ENCODE data around the gene PLD5. TPM values are rescaled to one million over a fixed set of nuclear protein-coding genes. Genes with fewer than 3 reads are reported as not detected.

PLD5 gene
- total RNA-seq: under 1 TPM in 1 of 2 experiments, not detected in 1; 0.22 TPM
- polyA plus RNA-seq: not detected
- total RNA-seq: 0 reads per million in 6 experiments

DNA sequence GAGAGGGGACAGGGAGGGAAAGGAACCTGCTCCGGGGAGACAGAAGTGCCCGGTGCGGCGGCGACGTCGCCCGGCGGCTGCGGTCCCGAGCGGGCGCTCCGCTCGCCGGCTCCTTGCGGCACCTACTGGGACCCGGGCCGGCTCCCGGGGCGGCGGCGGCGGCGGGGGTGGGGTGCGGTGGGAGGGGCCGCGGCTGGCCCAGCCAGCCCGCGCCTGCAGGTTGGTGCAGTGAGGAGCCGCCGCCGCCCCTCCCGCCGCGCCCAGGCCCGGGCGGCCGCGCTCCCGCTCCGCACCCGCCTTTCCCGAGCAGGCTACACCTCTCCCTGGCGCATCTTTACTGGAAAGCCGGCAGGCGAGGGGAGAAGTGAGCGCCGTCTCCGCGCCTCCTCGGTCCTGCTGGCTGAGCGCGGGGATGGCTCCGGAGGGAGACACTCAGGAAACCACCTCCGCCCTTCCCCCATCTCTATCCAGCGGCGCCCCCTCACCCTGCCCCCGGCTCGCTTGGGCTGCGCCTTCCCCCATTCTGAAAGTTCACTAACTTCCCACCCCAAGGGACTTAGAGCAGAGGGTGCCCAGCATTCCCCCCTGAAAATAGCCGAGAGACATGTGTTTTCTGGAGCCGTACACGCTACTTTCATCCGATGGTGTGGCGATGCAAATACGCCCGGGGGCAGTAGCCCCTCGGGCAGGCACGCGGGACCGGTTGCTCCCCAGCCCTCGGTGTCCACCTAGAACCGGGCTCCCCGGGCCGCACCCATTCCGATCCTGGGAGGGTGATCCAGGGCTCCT, at the start of gene PLD5:
Gene PLD5 (minus strand): TSS at position 127 of the 789 bp plus-strand sequence.
- Mint-ChIP-seq H3K27ac (peak within 1 kb of the TSS in 2 of 10 donors; percentile 21 to 30), H3K4me1 (peaks cover 1 to 18% (median 14%) of the 10 kb centered on the region in 4 donors), H3K4me3 (peak within 1 kb of the TSS; percentile 27 to 81 (median 61)), H3K36me3 (peaks cover 0 to 4% (median 3%) of the 10 kb centered on the region in 3 donors), H3K9me3 (peaks cover 0 to 2% (median 0%) of the 10 kb centered on the region in 9 donors), H3K27me3 (peaks cover 25 to 64% (median 46%) of the 10 kb centered on the region in 5 donors)
- no peak for ATAC-seq
- no peak for DNase-seq
- POLR2A ChIA-PET: no interaction called here

DNA sequence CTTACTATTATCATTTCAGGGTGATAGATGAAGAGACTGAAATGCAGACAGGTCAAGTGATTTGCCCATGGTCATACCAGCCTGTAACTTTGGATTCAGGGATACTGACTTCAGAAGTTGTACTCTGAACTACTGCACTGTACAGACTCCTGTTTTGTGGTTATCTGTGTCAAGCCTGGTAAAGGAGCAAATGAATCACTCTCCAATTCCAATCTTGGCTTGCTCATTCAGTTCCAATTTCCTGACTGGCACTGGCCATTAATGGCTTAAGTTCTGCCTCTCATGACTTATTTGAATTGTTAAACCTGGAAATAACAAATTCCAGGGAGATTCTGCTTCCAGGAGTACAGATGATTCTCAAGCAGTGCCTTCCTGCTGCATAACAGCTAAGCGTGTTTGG, 45.4 kb upstream of the PLD5 start:
- Mint-ChIP-seq H3K9me3 (peaks cover 0 to 12% (median 4%) of the 10 kb centered on the region in 9 donors), H3K4me3 (no peak overlapping the region), H3K27me3 (peaks cover 0 to 8% (median 2%) of the 10 kb centered on the region in 5 donors), H3K4me1 (no peaks in the 10 kb centered on the region), H3K36me3 (no peaks in the 10 kb centered on the region), H3K27ac (no peak overlapping the region)
- DNase-seq: no peak
- ATAC-seq: no peak
- POLR2A ChIA-PET: no interaction called here

DNA sequence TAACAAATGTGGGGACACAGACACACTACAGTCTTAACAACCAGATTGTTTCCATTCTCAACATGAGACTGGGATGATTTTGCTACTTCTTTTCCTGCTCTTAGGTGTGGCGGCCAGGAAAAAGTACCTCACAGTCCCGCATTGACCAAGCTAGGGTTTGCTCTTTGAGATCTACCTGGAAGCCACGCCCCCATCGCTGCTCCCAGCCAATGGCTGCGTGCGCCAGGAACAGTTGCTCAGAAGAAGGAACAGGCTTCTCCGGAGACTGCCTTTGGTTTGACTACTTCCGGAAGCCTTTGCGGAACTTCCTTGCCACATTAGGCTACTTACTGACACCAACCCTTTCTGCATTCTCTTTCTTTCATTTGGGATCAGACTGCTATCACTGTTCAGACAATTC, 44.2 kb upstream of the PLD5 start:
- H3K27me3 Mint-ChIP-seq: peaks cover 0 to 8% (median 0%) of the 10 kb centered on the region in 5 donors
- no peak overlapping the region for H3K4me3 Mint-ChIP-seq
- H3K4me1 Mint-ChIP-seq: no peaks in the 10 kb centered on the region
- no peaks in the 10 kb centered on the region for H3K36me3 Mint-ChIP-seq
- H3K27ac Mint-ChIP-seq: no peak overlapping the region
- POLR2A ChIA-PET: no interaction called here
- ATAC-seq: no peak
- peaks cover 0 to 12% (median 4%) of the 10 kb centered on the region in 9 donors for H3K9me3 Mint-ChIP-seq
- no peak for DNase-seq

DNA sequence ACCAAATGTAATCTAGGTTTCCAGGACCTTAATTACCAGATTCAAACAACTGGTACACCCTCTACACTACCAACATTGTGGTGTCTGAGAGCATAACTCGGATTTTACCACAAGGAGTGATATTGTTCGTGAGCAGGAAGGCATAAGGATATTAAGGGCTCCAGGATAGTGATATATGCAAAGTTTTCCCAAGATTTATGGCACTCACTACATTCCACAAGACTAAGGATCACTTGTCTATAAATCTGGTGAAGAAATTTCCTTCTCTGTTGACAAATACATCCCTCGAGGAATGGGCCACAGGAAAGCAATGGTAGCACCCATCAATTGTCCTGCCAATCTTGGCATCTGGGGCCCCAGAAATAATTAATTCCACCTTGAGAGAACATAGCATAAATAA, 43.1 kb upstream of the PLD5 start:
- H3K27ac Mint-ChIP-seq: no peak overlapping the region
- POLR2A ChIA-PET: no interaction called here
- DNase-seq: no peak

DNA sequence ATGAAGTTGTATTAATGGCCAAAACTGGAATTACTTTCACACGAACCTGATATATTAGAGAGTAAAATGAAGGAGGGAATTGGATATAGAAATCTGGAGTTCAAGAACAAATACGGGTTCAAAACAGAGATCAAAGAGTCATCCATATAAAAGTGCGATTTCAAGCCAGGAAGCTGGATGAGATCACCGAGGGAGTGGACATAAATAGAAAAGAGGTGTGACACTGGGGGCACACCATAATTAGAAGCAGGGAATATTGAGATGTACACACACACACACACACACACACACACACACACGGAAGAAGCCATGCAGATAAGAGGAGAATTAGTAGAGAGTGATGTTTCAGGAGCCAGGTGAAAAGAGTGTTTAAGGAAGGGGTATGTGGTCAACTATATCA, 32.3 kb upstream of the PLD5 start:
- POLR2A ChIA-PET: no interaction called here
- Mint-ChIP-seq H3K27me3 (peaks cover 9 to 26% (median 11%) of the 10 kb centered on the region in 5 donors), H3K36me3 (no peaks in the 10 kb centered on the region), H3K4me3 (no peak overlapping the region), H3K27ac (no peak overlapping the region), H3K9me3 (peaks cover 0 to 4% (median 0%) of the 10 kb centered on the region in 9 donors), H3K4me1 (no peaks in the 10 kb centered on the region)
- DNase-seq: no peak
- ATAC-seq: no peak

More for the DNA sequence above, 43.1 kb upstream of the PLD5 start:
- no peaks in the 10 kb centered on the region for H3K36me3 Mint-ChIP-seq
- peaks cover 0 to 9% (median 4%) of the 10 kb centered on the region in 9 donors for H3K9me3 Mint-ChIP-seq
- no peak overlapping the region for H3K4me3 Mint-ChIP-seq
- H3K27me3 Mint-ChIP-seq: peaks cover 0 to 6% (median 0%) of the 10 kb centered on the region in 5 donors
- ATAC-seq: no peak
- H3K4me1 Mint-ChIP-seq: no peaks in the 10 kb centered on the region

DNA sequence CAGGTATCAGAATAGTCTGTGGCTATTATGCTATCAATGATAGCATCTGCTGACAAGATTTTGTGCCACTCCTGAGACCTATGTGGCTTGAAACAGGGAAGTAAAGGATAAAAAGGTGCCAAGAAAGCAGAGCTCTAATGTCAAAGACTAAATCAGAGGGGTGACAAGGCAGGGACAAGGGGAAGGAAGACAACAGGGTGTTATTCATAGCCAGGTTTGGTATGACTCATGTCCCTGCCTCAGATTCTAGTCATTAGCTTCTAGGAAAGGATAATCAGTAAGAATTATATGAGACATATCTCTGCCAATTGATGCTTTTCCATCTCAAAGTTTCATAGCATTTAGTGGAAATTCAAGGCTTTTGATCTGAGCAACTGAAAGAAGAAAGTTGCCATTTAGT, 31.8 kb upstream of the PLD5 start:
- POLR2A ChIA-PET: no interaction called here
- H3K4me1 Mint-ChIP-seq: no peaks in the 10 kb centered on the region
- H3K27ac Mint-ChIP-seq: no peak overlapping the region
- peaks cover 9 to 26% (median 11%) of the 10 kb centered on the region in 5 donors for H3K27me3 Mint-ChIP-seq
- no peaks in the 10 kb centered on the region for H3K36me3 Mint-ChIP-seq
- no peak overlapping the region for H3K4me3 Mint-ChIP-seq
- ATAC-seq (no peak), DNase-seq (no peak)
- H3K9me3 Mint-ChIP-seq: peaks cover 0 to 4% (median 0%) of the 10 kb centered on the region in 9 donors

DNA sequence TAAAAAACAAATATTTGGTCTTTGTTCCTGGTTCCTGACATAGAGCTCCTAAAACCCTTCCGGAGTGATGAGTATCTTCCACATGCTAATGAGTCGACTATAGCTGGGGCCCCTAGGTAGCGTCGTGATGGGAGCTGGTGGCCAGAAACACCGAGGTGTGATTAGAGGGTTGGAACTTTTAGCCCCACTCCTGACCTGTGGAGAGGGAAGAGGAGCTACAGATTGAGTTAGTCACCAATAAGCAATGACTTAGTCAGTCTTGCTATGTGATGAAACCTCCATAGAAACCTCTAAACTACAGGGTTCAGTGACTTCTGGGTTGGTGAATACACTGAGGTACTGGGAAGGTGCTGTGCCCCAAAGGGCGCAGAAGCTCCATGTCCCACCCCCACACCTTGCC, 30.1 kb upstream of the PLD5 start:
- Mint-ChIP-seq H3K4me1 (no peaks in the 10 kb centered on the region), H3K9me3 (peaks cover 0 to 4% (median 0%) of the 10 kb centered on the region in 9 donors), H3K27me3 (peaks cover 9 to 26% (median 11%) of the 10 kb centered on the region in 5 donors), H3K27ac (no peak overlapping the region), H3K36me3 (no peaks in the 10 kb centered on the region), H3K4me3 (no peak overlapping the region)
- ATAC-seq (no peak), DNase-seq (no peak)
- POLR2A ChIA-PET: no interaction called here

DNA sequence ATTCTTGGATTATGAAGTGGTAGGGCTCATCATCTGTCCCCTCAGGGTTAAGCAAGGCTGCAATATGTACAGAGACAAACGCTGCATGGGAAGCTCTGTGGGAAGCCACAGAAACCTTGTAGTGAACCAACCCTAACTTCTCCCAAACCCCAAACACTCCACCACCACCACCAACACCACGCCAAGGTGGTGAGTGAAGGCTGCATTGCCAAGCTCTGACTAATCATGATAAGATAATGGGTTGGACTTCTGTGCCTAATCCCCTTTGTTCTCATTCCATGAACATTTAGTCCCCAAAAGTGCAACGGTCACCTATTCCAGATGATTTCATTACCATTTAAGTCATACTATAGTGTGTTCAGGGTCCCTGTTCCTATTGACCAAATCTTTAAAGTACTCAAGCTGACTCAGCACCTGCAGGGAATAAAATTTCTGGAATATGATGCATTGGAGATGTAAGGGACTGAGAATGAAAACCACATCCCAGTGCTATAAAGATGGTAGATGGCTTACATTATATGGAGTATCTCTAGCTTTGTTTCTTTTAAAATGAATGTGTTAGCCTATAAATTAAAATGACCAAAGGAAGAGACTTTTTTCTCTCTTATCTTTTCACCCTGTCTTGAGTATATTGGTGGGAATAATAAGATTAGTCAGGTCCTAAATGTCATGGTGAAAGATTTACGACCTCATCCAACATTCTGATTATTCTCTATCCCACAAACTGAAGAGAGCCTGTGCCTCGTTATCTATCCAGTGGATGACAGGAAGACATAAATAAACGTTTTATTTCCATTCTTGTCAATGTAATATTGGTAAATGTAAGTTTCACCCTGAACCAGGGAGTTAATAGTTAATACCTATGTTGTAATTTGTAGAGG, 22.6 kb upstream of the PLD5 start:
- Mint-ChIP-seq H3K27ac (no peak overlapping the region), H3K36me3 (no peaks in the 10 kb centered on the region), H3K27me3 (peaks cover 0 to 7% (median 6%) of the 10 kb centered on the region in 5 donors), H3K4me1 (no peaks in the 10 kb centered on the region), H3K4me3 (no peak overlapping the region), H3K9me3 (peaks cover 0 to 4% (median 0%) of the 10 kb centered on the region in 9 donors)
- POLR2A ChIA-PET: no interaction called here
- ATAC-seq (no peak), DNase-seq (no peak)

DNA sequence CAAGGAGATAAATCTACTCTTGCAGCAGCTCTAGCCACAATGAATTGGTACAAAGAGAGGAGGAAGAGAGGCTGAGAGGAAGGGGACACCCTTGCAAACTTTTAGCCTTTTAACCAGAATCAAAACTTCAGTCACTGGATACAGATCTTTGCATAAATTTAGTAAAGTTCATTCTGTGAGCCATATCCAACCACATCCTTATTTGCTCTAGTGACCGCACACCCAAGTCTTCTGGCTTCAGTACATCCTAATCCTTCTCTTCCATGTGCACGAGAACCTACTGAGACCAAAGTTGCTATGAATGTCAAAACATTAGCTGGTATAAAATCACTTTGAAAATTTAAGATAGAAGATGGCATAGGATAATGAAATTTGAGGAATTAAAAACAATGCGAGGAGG, 21.9 kb upstream of the PLD5 start:
- no peaks in the 10 kb centered on the region for H3K36me3 Mint-ChIP-seq
- no peak for ATAC-seq
- POLR2A ChIA-PET: no interaction called here
- peaks cover 0 to 4% (median 0%) of the 10 kb centered on the region in 9 donors for H3K9me3 Mint-ChIP-seq
- H3K27me3 Mint-ChIP-seq: peaks cover 0 to 8% (median 6%) of the 10 kb centered on the region in 5 donors
- no peak overlapping the region for H3K4me3 Mint-ChIP-seq
- DNase-seq: no peak
- H3K27ac Mint-ChIP-seq: no peak overlapping the region
- no peaks in the 10 kb centered on the region for H3K4me1 Mint-ChIP-seq

DNA sequence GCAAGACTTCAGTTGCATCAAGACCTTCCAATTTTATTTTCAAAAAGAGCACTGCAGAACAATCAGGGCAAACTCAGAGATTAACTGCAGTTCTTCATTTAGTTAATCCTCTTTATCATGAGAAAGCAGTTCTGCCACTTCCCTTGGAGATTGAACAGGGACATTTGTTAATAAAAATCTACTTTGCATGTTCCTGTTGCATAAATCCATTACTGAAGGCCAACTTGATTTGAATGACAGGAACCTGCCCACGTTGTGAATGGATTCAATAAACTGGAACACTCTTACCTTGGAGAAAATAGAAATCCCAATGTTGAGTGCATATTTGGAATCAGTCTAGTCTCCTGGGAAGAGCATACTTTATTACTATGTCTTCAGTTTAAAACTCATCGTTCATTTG, 19.6 kb upstream of the PLD5 start:
- Mint-ChIP-seq H3K27ac (no peak overlapping the region), H3K36me3 (no peaks in the 10 kb centered on the region), H3K27me3 (peaks cover 0 to 11% (median 6%) of the 10 kb centered on the region in 5 donors), H3K9me3 (peaks cover 0 to 4% (median 0%) of the 10 kb centered on the region in 9 donors), H3K4me3 (no peak overlapping the region), H3K4me1 (no peaks in the 10 kb centered on the region)
- POLR2A ChIA-PET: no interaction called here
- no peak for ATAC-seq
- no peak for DNase-seq

DNA sequence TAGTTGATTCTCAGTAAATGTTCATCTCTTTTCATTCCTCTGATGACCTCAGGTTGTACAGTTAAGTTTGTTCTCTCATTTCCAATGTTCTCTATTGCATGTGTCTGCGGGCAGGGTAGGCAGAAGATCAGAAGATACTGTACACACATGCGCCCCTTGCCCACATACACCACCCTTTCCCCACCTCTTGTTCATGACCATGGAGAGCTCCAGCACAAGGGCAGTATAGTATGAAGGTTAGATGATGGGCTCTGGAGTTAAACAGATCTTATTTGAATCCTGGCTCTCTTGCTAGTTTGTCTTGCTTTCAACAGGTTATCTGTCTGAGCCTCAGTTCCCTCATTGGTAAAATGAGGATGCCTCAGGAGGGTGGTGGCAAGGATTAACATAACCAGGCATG, 17.8 kb upstream of the PLD5 start:
- Mint-ChIP-seq H3K36me3 (no peaks in the 10 kb centered on the region), H3K27me3 (peaks cover 0 to 11% (median 7%) of the 10 kb centered on the region in 5 donors), H3K9me3 (peaks cover 0 to 4% (median 2%) of the 10 kb centered on the region in 9 donors), H3K4me1 (no peaks in the 10 kb centered on the region), H3K4me3 (no peak overlapping the region), H3K27ac (no peak overlapping the region)
- ATAC-seq (no peak), DNase-seq (no peak)
- POLR2A ChIA-PET: no interaction called here

DNA sequence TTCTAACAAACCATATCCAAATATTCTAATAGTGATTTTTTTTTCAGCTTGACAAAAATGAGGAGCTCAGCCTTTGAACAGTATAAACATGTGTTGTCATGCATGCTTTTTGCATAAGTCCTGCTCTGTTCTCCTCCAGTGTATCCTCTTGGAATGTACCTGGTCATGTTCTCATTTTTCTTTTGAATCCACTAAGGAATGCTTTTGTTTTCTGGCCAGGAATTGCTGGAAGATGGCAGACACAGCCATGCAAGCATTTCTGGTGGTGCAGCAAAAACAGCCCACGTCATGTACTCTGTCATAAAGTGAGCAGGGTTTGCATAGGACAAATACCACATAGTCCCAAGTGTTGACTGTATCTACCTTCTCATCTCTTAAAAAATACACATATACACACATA, 11.5 kb upstream of the PLD5 start:
- ATAC-seq (no peak), DNase-seq (no peak)
- peaks cover 1 to 22% (median 9%) of the 10 kb centered on the region in 5 donors for H3K27me3 Mint-ChIP-seq
- H3K27ac Mint-ChIP-seq: no peak overlapping the region
- no peak overlapping the region for H3K4me3 Mint-ChIP-seq
- POLR2A ChIA-PET: no interaction called here
- H3K36me3 Mint-ChIP-seq: no peaks in the 10 kb centered on the region
- H3K9me3 Mint-ChIP-seq: peaks cover 0 to 7% (median 0%) of the 10 kb centered on the region in 9 donors
- no peaks in the 10 kb centered on the region for H3K4me1 Mint-ChIP-seq

DNA sequence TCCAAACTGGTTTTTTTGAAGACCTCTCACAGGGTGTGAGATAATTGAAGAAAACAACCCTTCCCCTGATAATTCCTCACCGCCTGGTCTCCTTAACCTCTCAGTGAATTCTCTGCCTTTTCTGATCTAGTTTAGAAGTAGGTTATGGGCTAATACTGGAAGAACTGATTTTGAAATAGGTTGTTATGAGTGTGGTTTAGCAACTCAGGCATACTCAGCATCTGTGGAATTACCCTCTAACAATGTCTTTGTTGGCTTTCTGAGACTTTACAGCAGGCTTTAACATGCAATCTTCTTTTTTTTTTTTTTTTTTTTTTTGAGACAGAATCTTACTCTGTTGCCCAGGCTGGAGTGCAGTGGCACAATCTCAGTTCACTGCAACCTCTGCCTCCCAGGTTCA, 10.3 kb upstream of the PLD5 start:
- POLR2A ChIA-PET: no interaction called here
- H3K9me3 Mint-ChIP-seq: peaks cover 0 to 7% (median 0%) of the 10 kb centered on the region in 9 donors
- H3K4me3 Mint-ChIP-seq: no peak overlapping the region
- no peaks in the 10 kb centered on the region for H3K36me3 Mint-ChIP-seq
- no peak overlapping the region for H3K27ac Mint-ChIP-seq
- DNase-seq (no peak), ATAC-seq (no peak)
- H3K4me1 Mint-ChIP-seq: no peaks in the 10 kb centered on the region
- peaks cover 1 to 24% (median 7%) of the 10 kb centered on the region in 5 donors for H3K27me3 Mint-ChIP-seq
